Right renal pelvis (tissue), 4 donors: ENCODE results near the gene KIF26A. TPM values are rescaled to one million over a fixed set of nuclear protein-coding genes. Genes with fewer than 3 reads are reported as not detected.
"Not testable (repeated sequence)": the region's sequence is repeated elsewhere in the genome, so short reads cannot be mapped to it uniquely, and the experiment has no call there.

Source experiments
- DNase-seq, 4 donors: peaks; one replicate each; pipeline ENCODE4 v3.0.0-alpha.2; 2013; ENCODE audit warnings: low read depth in 4 of 4, low spot score in 3 of 4, missing footprints in 1 of 4
- polyA plus RNA-seq, 4 donors: library from polyadenylated mRNA; unstranded; fragments of 120-200 nt; gene quantifications; one replicate each; pipeline ENCODE4 v1.2.1, GENCODE V29; 2013; ENCODE audit not compliant: insufficient read length in 4 of 4

The KIF26A gene
- polyA plus RNA-seq, 4 donors: 9.6 to 15.4 (median 10.5) TPM

DNA sequence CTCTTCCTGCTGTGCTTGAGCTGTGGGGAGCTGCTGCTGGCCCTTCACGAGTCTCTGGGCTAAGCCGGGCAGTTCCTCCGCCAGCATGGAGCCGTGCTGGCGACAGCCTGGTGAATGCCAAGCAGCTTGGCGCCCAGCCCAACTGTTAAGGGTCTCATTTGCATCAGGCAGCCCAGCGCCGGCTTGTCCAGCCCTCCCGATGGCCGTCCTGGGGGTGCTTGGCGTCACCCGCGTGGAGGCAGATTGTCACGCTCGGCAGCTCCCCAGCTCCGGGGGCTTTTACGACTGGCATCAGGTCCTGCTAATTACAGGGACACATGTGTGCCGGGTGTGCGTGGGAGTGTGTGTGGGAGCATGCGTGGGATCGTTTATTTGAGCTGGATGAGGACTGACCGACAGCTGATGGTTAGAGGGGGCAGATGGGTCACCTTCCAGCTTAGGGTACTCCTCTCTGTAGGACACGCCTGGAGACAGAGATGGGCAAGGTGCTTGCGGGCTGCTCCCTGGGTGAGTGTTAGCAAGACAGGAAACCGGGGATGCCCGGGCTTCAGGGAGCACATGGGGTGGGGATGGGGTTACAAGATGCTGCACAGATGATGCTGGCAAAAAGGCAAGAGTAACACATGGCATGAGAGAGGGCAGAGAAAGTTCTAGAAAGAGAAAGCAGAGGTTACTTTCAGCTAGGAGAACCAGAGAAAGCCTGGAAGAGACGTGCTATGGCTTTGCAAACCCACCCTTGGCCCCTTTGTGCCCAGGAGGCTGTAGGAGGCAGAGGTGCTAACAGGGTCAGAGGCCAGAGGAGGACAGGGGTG, 64.1 kb downstream of the KIF26A start:
- peak in 1 of 4 donors; percentile 60 for DNase-seq

DNA sequence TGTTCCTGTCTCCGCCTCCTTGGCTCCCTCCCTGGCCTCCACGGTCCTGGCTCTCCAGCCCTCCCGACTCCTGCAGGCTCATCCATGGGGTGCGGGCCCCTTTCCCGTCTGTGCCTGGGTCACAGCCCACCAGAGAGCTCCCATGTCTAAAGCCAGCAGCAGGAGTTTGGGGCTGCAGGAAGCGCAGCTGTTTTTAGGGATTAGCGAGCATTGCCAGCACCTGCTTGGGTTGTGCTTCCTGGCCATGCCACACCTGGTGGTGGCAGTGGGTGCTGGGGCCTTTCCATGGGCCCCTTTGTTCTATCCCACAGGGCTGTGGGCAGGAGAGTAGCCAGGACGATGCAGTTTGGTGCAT, 64.7 kb downstream of the KIF26A start:
- no peak for DNase-seq

DNA sequence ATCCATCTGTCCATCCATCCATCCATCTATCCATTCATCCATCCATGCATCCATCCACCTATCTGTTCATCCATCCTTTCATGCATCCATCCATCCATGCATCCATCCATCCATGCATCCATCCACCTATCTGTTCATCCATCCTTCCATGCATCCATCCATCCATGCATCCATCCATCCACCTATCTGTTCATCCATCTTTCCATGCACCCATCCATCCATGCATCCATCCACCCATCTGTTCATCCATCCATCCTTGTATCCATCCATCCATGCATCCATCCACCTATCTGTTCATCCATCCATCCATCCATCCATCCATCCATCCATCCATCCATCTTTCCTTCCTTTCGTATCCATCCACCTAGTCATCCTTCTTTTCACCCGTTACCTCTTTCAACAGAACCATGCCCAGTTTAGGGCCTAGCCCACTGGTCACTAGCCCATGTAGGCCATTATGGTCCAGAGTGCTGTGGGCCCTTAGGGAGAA, 66.3 kb downstream of the KIF26A start:
- DNase-seq: no peak

DNA sequence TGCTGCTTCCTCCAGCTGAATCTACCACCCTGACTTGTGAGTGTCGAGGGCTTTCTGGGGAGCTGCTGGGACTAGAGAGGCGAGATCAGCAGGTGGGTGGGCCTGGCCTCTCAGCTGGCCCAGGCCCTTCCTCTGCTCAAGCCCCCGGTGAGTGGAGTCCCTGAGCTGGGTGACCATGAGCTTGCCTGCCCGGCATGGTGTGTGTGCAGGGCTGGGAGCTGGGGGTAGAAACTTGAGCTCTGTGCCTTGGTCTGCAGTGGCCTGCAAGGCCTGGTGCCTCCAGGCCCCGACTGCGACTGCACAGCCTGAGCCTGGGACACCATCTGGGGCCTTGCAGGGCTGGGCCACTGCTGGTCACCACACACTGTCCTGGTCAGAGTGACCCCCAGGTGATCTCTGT, 67.4 kb downstream of the KIF26A start:
- no peak for DNase-seq

DNA sequence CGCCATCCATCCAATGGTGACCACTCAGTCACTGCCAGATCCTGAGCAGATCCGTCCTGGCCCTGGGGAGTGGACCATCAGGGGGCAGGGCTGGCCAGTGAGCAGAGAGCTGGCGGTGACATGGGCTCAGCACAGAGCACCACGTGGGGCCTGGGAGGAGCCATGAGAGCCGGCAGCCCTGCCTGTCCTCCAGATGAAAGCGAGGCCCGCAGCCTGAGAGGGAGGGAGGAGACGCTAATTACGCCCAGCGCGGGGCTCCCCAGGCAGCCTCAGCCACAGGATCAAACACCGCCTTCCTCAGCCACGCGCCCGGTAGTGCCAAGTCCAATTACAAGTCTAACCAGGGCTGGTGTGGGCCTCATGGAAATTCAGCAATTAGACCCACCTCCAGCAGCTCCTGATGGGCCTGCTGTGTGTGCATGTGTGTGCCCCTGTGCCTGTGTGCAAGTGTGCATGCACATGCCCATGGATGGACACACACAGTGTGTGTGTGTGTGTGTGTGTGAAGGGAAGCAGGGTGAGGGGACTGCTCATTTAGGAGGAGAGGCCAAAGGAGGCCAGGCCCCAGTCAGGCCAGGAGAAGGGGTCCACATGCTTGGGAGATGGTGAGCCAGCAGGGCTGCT, 68.0 kb downstream of the KIF26A start:
- no peak for DNase-seq

DNA sequence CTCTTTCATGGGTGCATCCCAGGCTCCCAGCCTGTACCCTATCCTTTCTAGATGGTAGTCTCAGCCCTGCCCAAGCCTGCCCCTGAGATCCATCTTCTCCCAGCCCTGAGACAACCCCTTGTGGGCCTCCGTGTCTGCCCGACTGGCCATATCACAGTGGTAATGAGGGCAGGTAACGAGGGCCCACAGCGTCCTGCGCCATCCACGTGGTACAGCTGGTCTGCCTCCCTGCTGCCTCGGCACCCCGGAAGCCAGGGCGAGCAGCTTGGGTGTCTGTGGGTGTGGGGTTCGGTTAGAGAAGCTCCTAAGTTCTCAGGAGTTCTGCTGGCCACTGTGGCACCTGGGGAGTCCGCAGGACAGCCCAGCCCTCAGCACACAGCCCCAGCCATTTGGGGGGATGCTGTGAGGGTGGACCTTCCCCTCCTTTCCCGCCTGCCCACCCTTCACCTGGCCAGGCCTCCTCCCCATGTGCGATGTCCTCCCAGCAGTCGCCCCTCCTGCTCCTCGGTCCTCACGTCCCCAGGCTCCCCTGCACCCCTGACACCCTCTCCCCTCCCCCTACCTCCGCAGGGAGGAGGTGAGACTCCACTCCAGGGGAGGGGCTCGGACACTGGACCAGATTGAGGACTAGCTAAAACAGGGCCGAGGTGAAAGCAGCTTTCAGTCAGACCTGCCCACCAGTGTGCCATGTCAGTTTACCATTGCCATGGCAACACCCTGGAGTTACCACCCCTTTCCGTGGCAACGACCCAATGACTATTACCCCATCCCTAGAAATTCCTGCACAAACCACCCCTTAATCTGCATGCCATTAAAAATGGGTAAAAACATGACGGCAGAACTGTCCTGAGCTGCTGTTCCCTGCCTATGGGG, 69.0 kb downstream of the KIF26A start:
- no peak for DNase-seq

DNA sequence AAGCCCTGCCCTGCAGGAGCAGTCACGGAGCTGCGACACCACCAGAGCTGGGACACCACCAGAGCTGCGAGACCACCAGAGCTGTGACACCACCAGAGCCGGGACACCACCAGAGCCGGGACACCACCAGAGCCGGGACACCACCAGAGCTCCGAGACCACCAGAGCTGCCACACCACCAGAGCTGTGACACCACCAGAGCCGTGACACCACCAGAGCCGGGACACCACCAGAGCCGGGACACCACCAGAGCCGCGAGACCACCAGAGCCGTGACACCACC, 69.6 kb downstream of the KIF26A start:
- DNase-seq: not testable (repeated sequence)

DNA sequence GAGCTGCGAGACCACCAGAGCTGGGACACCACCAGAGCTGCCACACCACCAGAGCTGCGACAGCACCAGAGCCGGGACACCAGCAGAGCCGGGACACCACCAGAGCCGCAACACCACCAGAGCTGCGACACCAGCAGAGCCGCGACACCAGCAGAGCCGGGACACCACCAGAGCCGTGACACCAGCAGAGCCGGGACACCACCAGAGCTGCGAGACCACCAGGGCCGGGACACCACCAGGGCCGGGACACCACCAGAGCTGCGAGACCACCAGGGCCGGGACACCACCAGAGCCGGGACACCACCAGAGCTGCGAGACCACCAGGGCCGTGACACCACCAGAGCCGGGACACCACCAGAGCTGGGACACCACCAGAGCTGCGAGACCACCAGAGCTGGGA, 69.9 kb downstream of the KIF26A start:
- not testable (repeated sequence) for DNase-seq

DNA sequence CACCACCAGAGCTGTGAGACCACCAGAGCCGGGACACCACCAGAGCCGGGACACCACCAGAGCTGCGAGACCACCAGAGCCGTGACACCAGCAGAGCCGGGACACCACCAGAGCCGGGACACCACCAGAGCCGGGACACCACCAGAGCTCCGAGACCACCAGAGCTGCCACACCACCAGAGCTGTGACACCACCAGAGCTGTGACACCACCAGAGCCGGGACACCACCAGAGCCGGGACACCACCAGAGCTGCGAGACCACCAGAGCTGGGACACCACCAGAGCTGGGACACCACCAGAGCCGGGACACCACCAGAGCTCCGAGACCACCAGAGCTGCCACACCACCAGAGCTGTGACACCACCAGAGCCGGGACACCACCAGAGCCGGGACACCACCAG, 70.7 kb downstream of the KIF26A start:
- DNase-seq: not testable (repeated sequence)

DNA sequence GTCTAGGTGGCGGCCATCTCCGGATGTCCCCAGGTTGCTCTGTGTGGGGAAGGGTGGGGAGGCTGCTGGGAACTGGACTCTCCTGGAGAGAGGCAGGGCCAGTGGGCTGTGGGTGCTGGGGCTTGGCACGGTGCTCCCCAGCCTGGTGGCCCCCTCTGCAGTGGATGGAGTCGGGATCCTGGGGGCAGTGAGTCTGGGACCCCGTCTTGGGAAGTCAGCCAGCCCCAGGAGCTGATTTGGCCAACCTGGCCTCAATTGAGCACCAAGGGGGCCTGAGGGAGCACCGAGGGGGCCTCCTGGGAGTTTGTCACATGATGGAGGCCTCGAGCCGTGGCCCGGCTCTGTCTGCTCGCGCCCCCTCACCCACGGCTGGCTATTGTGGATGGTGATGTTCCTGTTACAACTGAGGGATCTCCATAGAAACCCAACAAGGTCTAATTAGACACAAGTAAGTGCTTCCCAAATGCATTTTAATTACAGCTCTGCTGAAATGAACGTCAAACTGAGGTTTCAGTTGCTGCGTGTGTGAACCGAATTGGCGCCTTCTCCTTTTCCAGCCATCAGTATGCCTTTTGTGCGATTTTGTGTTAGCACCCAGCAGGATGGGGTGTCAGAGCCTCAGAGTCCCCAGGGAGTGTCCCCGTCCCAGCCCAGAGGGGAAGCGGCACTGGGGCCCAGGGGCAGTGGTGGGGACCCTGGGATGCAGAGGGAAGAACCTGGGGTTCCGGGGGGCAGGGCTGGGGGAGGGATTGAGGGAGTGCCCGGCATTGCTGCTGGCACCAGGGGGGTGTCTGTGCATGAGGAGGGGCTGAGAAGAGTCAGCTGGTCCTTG, 71.8 kb downstream of the KIF26A start:
- DNase-seq: no peak

DNA sequence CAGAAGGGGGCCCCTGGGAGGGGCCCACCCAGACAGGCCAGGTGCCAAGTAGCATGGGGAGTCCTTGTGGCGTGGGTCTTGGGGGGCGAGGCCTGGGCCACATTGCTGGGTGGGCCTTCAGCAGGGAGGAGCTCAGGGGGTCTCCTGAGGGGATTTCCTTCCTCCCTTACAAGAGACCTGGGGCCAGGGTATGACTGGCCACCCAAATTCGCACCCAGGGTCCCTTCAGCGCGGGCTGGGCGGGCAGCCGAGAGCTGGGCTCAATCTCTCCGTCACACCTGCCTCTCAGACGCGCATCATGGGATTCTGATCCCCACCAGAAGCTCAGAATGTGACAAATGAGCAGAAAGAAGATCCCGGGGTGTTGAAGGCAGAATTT, 72.4 kb downstream of the KIF26A start:
- DNase-seq: no peak

DNA sequence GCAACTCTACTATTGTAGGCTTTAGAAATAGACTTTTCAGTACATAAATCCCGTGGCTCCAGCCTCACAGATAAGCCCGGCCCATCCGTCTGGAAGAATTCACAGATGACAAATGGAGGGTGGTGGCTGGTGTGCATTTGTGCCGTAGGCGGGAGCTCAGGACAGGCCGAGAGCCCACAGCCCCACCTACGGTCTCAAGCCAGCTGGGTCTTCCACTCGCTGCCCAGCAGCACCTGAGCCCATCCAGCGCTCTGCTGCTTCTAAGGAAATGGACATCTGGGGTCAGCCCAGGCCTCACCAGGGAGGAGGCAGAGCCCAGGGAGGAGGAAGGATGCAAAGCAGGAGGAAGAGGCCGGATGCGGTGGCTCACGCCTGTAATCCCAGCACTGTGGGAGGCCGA, 72.8 kb downstream of the KIF26A start:
- DNase-seq: no peak

DNA sequence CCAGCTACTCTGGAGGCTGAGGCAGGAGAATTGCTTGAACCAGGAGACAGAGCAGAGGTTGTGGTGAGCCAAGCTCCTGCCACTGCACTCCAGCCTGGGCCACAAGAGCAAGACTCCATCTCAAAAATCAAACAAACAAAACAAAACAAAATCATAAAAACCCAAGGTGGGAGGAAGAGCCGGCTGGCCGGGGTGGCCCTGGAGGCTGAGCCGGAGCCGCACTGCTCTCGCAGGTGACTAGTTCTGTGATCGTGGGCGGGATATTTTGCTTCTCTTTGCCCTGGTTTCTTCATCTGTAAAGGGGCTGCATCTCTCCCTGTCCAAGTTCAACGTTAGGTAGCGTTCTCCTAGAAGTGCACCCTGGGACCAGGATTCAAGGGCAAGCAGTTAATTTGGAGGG, 73.4 kb downstream of the KIF26A start:
- no peak for DNase-seq

DNA sequence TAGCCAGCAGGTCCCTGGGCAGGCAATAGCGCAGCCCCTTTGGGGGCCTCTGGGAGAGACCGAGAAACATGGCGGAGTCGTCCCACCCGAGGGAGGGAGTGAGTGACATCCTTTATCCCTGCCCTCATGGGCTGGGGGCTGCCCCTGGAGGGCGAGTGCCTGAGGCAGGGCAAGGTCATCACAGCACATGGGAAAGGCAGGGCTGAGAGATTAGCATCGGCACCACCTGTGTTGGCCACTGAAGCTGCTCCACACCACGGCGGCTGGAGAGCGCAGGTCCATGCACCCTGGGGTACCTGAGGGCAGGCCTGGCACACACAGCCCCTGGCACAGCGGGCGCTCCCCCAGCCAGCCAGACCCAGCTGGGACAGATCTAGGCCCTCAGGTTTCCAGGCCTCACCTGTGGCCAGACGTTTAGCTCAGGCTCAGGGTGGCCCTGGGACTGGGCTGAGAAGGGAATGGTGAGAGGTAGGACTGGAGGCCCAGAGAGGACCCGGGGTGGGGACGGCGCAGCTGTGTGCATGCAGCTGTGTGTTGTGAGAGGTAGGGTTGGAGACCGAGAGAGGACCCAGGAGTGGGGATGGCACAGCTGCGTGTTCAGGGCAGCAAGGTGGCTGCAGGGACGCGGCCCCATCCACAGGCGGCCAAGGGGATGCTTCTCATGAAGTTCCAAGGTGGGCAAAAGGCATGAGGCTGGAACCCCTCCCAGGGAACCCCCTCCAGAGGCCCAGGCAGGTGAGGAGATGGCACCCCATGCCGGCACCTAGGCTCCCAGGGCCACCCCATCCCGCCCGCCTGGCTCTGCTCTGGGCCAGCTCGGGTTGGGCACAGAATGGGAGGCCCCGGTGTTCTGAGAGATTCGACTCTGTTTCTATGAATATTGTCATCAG, 74.1 kb downstream of the KIF26A start:
- DNase-seq: no peak

DNA sequence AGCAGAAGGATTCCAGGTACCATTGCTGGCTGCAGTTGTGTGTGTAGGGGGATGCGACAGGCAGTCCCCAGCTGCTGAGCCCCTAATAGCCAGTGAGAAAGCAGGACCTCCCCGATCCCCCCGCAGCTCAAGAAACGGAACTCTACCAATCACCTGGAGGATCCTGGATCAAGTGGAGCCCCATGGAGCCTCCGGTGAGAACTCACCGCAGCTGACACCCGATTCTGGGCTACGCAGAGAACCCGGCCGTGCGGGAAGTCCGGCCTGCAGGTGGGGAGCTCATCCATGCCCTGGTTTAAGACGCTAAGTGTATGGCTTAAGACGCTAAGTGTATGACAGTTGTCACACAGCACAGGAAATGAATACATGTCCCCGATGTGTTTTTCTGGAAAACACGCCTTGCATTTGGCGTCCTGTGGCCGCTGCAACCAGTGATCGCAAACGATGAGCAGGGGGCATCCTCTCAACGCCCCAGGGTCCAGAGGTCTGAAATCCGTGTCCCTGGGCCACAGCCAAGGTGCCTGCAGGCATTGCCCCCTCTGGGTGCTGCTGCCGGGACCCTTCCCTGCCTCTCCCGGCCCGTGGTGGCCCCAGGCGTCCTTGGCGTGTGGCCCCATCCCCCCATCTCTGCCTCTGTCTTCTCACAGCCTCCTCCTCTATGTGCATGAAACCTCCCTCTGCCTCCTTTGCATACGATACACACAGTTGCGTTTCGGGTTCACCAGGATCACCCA, 75.1 kb downstream of the KIF26A start:
- no peak for DNase-seq

DNA sequence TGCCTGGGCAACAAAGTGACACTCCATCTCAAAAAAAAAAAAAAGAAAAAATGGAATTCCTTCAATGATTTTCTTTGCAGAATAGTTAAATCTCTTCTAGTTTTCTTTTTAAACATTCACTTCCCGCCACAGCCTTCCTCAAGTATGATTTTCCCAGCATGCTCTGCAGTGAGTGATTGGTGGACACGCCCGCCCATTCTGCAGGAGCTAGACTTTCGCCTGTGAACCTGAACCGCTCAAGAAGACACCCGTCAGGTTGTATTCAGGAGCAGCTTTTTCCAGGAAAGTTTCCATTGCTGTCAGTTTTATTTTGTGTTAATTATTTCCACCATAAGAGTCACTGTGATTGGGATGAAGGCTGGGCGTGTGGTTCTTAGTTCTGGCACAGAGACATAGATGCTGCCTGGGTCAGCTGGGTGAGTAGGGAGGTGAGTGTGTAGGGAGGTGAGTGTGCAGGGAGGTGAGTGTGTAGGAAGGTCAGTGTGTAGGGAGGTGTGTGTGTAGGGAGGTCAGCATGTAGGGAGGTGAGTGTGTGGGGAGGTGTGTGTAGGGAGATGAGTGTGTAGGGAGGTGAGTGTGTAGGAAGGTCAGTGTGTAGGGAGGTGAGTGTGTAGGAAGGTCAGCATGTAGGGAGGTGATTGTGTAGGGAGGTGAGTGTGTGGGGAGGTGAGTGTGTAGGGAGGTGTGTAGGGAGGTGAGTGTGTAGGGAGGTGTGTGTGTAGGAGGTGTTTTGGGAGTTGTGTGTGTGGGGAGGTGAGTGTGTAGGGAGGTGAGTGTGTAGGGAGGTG, 76.2 kb downstream of the KIF26A start:
- no peak for DNase-seq

DNA sequence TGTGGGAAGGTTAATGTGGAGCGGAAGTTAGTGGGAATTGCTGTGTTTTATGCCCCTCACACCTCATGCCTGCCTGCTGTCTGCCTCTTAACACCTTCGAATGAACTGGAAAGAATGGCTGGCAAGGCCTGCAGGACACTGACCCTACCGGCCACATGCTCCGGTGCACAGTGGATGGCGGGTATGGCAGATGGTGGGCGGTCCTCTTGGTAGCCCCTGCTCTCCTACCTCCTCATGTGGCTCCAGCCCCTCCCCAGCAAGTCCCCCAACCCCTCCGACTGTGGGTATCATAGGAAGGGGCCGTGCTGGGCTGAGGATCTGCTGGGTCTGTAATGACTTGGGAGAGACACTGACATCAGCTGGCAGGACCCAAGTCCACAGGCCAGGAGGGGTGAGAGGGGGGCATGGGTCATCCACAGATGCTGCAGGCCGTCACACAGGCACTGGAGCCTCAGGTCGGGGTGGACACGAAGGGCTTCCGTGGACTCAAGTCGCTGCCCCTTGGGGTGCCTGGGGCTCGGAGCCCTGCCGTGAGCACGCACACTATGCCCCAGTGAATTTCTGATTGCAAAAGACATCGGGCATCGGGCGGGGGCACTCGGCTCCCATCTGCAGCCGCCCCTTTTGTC, 77.4 kb downstream of the KIF26A start:
- DNase-seq: no peak

DNA sequence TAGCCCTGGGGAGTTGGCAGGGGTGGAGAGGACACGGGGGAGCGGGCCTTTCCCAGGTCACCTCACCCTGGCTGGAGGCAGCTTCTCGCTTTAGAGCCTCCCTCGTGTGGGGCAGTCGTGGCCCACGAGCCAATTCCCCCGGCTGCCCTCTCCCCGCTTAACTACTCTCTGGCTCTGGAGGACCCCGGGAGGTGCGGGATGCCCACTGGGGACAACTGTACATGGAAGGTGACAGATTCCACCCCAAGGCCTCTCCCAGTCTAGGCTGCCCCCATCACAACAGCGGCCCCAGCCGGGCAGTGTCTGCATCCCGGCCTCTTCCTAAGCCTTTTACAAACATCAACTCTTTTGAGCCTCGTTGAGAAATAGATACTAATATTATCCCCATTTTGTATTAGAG, 78.1 kb downstream of the KIF26A start:
- DNase-seq: no peak
